ENCODE data around the gene TBC1D22B.

GRCh38 chr6:37308069-37308815 lies 50.7 kb downstream of the TBC1D22B start:
- TF ChIP-seq CTCF (IDR thresholded peaks at IDR 0.05) (no peak), POLR2AphosphoS5 (IDR thresholded peaks at IDR 0.05) (no peak), POLR2A (IDR thresholded peaks at IDR 0.05) (no peak), EP300 (IDR thresholded peaks at IDR 0.05) (no peak)
